ENCODE results near the gene VEGFA.

DNA sequence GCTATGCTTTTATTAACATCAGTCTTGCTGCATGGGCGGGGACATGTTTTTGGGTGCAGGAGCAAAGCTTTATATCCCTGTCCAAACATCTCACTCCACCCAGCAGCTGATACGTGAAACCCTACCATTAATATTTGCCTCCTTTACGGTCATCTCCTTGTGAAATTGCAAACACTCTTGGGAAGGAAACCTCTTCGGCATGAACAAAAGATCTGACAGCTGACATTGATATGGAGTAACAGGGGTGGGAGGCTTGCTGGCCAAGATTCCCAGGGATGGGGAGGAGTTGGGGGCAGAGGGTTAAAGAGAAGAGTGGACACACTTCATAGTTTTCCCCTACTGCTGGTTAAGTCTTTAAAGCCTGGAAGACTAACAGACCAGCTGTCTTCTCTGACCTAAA lies 22.2 kb upstream of the VEGFA start:
- TF ChIP-seq, protein P1, sequence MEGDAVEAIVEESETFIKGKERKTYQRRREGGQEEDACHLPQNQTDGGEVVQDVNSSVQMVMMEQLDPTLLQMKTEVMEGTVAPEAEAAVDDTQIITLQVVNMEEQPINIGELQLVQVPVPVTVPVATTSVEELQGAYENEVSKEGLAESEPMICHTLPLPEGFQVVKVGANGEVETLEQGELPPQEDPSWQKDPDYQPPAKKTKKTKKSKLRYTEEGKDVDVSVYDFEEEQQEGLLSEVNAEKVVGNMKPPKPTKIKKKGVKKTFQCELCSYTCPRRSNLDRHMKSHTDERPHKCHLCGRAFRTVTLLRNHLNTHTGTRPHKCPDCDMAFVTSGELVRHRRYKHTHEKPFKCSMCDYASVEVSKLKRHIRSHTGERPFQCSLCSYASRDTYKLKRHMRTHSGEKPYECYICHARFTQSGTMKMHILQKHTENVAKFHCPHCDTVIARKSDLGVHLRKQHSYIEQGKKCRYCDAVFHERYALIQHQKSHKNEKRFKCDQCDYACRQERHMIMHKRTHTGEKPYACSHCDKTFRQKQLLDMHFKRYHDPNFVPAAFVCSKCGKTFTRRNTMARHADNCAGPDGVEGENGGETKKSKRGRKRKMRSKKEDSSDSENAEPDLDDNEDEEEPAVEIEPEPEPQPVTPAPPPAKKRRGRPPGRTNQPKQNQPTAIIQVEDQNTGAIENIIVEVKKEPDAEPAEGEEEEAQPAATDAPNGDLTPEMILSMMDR (conservative IDR thresholded peaks at IDR 0.05; ENCODE audit: low read depth, low read length), result no peak
- no peak for TF ChIP-seq EZH2 (IDR thresholded peaks at IDR 0.05; ENCODE audit: borderline replicate concordance, low read depth, low read length, poor library complexity, severe bottlenecking)

Data from A673 (cell line).